HG03064 (cell line): ENCODE results near the gene PDE8A.

Experiments
- ATAC-seq: cut with Tn5 transposase; IDR thresholded peaks from one replicate; pipeline ENCODE4 v1.9.1; 2021; ENCODE audit warnings: low read depth; ENCODE audit not compliant: unreplicated experiment

The PDE8A gene

GRCh38 chr15:85116925-85117646 lies 135.4 kb downstream of the PDE8A start:
- ATAC-seq, result no peak

- ATAC-seq, result no peak
Measured at GRCh38 chr15:85118173-85118572, 136.5 kb downstream of the PDE8A start.

GRCh38 chr15:85118581-85118980 lies 136.9 kb downstream of the PDE8A start:
- no peak for ATAC-seq

- ATAC-seq, result no peak
Measured at GRCh38 chr15:85120351-85121113, 138.9 kb downstream of the PDE8A start.

GRCh38 chr15:85124173-85124572 lies 142.5 kb downstream of the PDE8A start:
- no peak for ATAC-seq

- no peak for ATAC-seq
Measured at GRCh38 chr15:85125056-85125661, 143.5 kb downstream of the PDE8A start.

- ATAC-seq, result no peak
Measured at GRCh38 chr15:85128621-85129020, 147.0 kb downstream of the PDE8A start.

GRCh38 chr15:85129881-85130280 lies 148.2 kb downstream of the PDE8A start:
- ATAC-seq, result no peak

GRCh38 chr15:85131915-85132314 lies 150.3 kb downstream of the PDE8A start:
- ATAC-seq, result no peak

GRCh38 chr15:85133709-85134108 lies 152.1 kb downstream of the PDE8A start:
- no peak for ATAC-seq

GRCh38 chr15:85137489-85138168 lies 156.0 kb downstream of the PDE8A start:
- ATAC-seq, result no peak

- no peak for ATAC-seq
Measured at GRCh38 chr15:85139391-85139790, 157.7 kb downstream of the PDE8A start.

- no peak for ATAC-seq
Measured at GRCh38 chr15:85141726-85142125, 160.1 kb downstream of the PDE8A start.

GRCh38 chr15:85142312-85142711 lies 160.7 kb downstream of the PDE8A start:
- no peak for ATAC-seq

- ATAC-seq, result no peak
Measured at GRCh38 chr15:85149465-85150129, 167.9 kb downstream of the PDE8A start.

GRCh38 chr15:85150130-85150480 lies 168.4 kb downstream of the PDE8A start:
- no peak for ATAC-seq

- ATAC-seq, result no peak
Measured at GRCh38 chr15:85151145-85151544, 169.5 kb downstream of the PDE8A start.

- no peak for ATAC-seq
Measured at GRCh38 chr15:85151861-85152260, 170.2 kb downstream of the PDE8A start.

GRCh38 chr15:85154061-85154460 lies 172.4 kb downstream of the PDE8A start:
- no peak for ATAC-seq

GRCh38 chr15:85155360-85155759 lies 173.7 kb downstream of the PDE8A start:
- ATAC-seq, result no peak

GRCh38 chr15:85155857-85156256 lies 174.2 kb downstream of the PDE8A start:
- ATAC-seq, result no peak
